ENCODE results near the gene NLRP13.

The NLRP13 gene

GRCh38 chr19:55857974-55858373, 74.2 kb downstream of the NLRP13 start:
- CTCF ChIA-PET, result no interaction called here
- TF ChIP-seq CTCF (IDR thresholded peaks at IDR 0.05; ENCODE audit: insufficient read depth, low read length, missing control alignments), result no peak
- H3K4me3 ChIP-seq (ENCODE audit: low read depth, low read length), result no peak overlapping the region
- no peak for DNase-seq (ENCODE audit: low read depth, low spot score)
- POLR2A ChIA-PET, result no interaction called here

GRCh38 chr19:55857149-55857548, 75.0 kb downstream of the NLRP13 start:
- no peak for DNase-seq (ENCODE audit: low read depth, low spot score)
- ChIA-PET CTCF (no interaction called here), POLR2A (no interaction called here)
- no peak overlapping the region for H3K4me3 ChIP-seq (ENCODE audit: low read depth, low read length)
- TF ChIP-seq CTCF (IDR thresholded peaks at IDR 0.05; ENCODE audit: insufficient read depth, low read length, missing control alignments), result no peak

- ChIA-PET POLR2A (no interaction called here), CTCF (no interaction called here)
- no peak for DNase-seq (ENCODE audit: low read depth, low spot score)
- H3K4me3 ChIP-seq (ENCODE audit: low read depth, low read length), result no peak overlapping the region
- no peak for TF ChIP-seq CTCF (IDR thresholded peaks at IDR 0.05; ENCODE audit: insufficient read depth, low read length, missing control alignments)
Observed at GRCh38 chr19:55855160-55855559, 77.0 kb downstream of the NLRP13 start.

Data from AG04449 (cell line).